PC-3 (cell line): Measurements from ENCODE around the gene ARHGAP32.

Experiments used
- EZH2 ChIP-seq: fragments of 300-600 bp; sonication (generic); IDR thresholded peaks from one replicate; pipeline ENCODE4 v1.6.1; 2017; ENCODE audit warnings: antibody characterized with exemption, mild to moderate bottlenecking, low read length; ENCODE audit not compliant: unreplicated experiment
- EZH2phosphoT487 ChIP-seq: fragments of 300-600 bp; sonication (generic); IDR thresholded peaks from 2 replicates; pipeline ENCODE4 v1.6.1; 2018; ENCODE audit warnings: mild to moderate bottlenecking, antibody characterized with exemption, low read length, borderline replicate concordance
- TF ChIP-seq, protein P1 (sequence below): fragments of 300-600 bp; sonication (generic); conservative IDR thresholded peaks from 2 replicates; pipeline ENCODE4 v1.5.1; 2017; ENCODE audit warnings: antibody characterized with exemption, low read depth, mild to moderate bottlenecking, low read length

DNA sequence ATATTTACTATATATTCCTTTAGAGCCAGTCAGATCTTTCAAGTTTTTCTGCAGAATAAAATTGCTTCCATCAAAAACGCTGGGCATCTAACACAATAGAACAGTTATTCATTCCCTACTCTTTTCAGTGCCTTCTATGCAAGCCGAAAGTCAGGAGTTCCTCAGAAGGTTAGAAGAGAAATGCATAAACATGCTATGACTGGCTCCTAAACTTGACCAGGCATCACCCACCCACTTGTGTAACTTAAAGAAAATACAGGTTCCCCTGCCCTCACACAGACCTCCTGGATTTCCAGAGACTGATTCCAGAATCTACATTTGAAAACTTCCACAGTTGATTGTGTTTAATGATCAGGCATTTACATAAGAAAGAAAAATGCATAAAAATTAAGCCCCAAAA is 19.3 kb upstream of the ARHGAP32 start:
- TF ChIP-seq, protein P1, sequence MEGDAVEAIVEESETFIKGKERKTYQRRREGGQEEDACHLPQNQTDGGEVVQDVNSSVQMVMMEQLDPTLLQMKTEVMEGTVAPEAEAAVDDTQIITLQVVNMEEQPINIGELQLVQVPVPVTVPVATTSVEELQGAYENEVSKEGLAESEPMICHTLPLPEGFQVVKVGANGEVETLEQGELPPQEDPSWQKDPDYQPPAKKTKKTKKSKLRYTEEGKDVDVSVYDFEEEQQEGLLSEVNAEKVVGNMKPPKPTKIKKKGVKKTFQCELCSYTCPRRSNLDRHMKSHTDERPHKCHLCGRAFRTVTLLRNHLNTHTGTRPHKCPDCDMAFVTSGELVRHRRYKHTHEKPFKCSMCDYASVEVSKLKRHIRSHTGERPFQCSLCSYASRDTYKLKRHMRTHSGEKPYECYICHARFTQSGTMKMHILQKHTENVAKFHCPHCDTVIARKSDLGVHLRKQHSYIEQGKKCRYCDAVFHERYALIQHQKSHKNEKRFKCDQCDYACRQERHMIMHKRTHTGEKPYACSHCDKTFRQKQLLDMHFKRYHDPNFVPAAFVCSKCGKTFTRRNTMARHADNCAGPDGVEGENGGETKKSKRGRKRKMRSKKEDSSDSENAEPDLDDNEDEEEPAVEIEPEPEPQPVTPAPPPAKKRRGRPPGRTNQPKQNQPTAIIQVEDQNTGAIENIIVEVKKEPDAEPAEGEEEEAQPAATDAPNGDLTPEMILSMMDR, result no peak
- no peak for TF ChIP-seq EZH2
- TF ChIP-seq EZH2phosphoT487, result no peak
